Tibial nerve (tissue), 3 donors: Measurements from ENCODE around the gene CLSTN1.

Experiments used
- CTCF ChIP-seq, 5 experiments: fragments of 200-600 bp in 3 of 5; fragments of 450-650 bp in 2 of 5; sonication (generic) in 3 of 5; IDR thresholded peaks; one replicate each; pipeline ENCODE4 v1.5.1; 2016 to 2019; ENCODE audit warnings: antibody characterized with exemption in 5 of 5, mild to moderate bottlenecking in 3 of 5, moderate library complexity in 2 of 5
- POLR2A ChIP-seq, 2 donors: fragments of 450-650 bp; IDR thresholded peaks; one replicate each; pipeline ENCODE4 v1.6.1; 2017; ENCODE audit warnings: antibody characterized with exemption in 2 of 2, mild to moderate bottlenecking in 2 of 2, moderate library complexity in 2 of 2

- no peak for TF ChIP-seq CTCF (IDR thresholded peaks at IDR 0.05)
- no peak for TF ChIP-seq POLR2A (IDR thresholded peaks at IDR 0.05)
These were observed 55.6 kb downstream of the CLSTN1 start for GRCh38 chr1:9767964-9768668.
